ENCODE results near the gene ROBO1.
A peak's percentile ranks its signal among the peaks of the same experiment; 100 is the strongest.
"Not testable (repeated sequence)": the region's sequence is repeated elsewhere in the genome, so short reads cannot be mapped to it uniquely, and the experiment has no call there.

Gene ROBO1

DNA sequence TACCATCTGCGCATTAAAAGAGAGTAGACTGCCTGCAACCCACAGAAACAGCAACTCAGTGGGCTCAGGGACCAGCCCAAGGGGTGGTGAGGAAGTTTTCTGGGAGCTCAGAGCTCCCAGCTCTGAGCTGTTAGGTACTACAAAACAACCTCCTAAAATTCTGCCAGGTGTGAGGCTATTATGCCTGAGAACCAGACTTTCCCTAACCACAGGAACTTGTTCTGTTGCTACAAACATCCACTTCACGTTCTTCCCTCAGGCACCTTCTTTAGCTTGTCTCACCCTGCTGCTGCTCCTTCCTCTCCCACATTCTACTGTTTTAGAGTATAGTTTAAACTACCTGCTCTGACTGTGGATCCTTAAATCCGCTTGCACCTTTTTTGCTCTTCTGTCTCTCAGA lies 399.4 kb downstream of the ROBO1 start:
- peak; percentile 29 for DNase-seq (ENCODE audit: low spot score)

DNA sequence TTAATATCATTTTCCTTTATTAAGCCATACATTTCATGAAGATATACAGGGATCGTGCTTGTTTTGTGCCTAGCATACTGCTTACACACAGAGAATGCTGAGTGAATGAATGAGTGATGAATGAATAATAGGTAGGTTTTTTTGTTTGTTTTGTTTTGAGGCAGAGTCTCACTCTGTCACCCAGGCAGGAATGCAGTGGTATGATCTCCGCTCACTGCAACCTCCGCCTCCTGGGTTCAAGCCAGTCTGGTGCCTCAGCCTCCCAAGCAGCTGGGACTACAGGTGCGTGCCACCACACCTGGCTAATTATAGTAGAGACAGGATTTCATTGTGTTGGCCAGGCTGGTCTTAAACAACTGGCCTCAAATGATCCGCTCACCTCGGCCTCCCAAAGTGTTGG lies 400.0 kb downstream of the ROBO1 start:
- peak; percentile 54 for DNase-seq (ENCODE audit: low spot score)

DNA sequence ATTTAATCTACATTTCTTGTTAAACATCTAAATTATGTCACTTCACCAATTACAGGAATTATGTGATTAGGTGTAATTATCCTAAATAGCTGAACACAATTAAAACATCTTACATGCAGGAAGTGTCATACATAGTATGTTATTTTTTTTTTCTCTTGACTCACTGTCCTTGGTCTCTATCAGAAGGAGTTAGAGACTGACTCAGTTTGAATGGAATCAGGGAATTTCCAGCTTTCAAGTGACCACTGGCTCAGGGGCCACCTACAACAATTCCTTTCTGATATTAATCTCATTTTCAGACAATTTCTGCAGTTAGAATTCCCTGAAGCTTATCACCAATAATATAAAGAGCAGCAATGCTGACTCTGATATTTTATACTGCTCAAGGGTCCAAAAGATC lies 400.7 kb downstream of the ROBO1 start:
- DNase-seq (ENCODE audit: low spot score), result peak; percentile 83

DNA sequence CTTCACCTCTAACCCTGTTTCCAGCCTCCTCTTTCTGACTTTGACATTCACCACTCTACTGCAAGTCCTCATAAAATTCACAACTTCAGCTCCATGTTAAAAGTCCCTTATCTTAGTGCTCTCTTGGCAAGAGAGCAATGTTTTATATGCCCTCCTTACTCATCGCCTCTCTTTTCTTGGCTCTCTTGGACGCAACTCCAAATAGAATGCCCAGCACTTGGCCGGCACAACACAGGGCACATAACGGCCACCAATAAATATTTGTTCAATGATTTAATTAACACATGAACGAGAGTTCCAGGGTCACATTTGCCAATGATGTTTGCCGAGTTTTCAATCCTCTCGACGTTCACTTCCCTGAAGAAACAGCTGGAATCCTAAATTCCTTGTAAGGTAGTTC lies 401.4 kb downstream of the ROBO1 start:
- DNase-seq (ENCODE audit: low spot score), result peak; percentile 3

DNA sequence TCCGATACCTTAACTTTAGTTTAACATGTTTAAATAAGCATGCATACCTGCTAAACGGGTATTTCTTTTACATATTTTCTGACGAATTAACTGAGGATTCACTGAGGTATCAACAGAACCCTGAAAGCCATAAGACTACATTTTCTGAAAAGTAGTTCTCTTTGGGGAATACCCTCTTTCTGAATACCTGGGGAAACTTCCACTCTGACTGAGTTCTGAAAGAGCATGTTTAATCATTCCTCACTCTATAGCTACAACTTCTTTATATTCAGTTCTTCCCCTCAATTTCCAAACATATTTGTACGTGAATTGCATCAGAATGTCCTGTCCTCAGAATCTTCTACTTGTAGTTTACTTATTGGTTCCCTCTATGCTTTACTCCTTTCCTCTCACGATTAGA lies 403.0 kb downstream of the ROBO1 start:
- no peak for DNase-seq (ENCODE audit: low spot score)

DNA sequence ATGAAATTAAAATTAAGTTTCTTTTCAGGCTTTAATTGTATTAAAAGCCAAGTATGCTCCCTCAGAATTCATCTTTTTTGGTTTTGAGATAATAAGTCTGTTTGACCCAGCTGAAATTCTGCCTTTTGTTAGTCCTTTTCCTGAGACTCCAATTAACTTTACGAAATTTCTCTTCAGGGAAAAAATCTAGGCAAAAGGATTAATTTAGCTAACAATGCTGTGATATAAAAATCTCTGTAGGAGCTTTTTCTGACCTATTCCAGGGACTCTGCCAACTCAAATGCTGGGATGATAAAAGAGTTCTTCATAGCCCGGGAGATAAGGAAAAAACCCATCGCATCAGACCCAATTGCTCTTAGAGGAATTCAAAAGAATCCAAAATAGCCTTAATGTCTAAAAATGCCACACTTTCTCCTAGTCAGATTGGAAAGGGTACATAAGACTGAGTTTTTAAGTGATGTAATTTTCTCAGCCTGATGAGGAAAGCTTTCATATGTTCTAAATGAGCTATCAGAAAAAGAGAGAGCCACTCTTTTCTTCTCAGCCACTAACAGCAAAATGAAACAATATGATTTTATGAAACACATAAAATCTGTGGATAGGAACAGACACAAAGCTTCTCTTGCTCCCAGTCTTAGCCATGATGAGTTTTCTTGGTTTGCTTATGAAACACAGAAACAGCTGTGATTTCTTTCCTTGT lies 405.1 kb downstream of the ROBO1 start:
- DNase-seq (ENCODE audit: low spot score), result no peak

DNA sequence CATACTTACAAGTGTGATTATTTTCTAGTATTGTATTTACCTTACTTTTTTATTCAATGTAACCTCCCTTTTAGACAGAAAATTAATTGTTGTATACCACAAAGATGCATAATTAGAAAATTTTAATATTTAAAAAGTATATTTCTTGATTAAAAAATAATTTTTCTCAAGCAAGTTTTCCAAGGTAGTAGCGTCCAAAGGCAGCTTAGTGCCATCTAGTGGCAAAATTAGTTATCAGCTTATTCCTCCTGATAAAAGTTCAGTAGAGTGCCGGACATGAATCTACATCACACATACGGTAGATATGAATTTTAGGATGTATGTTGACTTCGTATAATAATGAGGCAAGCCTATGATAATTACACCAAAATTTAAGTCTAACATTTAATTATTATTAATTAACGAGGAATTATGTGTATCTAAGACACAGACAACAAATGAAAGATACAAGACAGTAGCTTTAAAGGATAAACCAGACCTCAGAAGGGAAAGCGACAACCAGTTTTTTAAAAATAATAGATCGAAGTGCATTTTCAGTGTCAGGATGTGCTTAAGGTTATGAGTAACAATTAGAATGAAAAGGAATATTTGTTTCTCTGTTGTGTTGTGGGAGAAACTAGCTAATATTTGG lies 405.9 kb downstream of the ROBO1 start:
- peak; percentile 42 for DNase-seq (ENCODE audit: low spot score)

DNA sequence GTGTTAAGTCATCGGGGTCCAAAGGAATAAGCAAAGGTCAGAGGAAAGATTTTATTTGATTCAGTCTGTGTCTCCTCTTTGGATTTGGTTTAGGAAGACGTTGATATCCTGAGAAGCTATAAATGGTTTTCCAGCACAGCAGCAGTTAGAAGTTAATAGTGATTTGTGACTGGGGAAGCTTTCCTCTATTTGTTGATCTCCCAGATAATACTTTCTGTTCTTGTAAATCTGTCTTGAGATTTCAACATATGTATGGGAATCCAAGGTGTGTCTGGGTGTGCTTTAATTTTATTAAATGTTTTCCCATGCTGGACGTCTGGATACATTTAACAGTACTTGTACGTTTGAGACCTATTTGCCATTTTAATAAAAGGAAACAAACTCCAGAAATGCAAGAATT lies 409.5 kb downstream of the ROBO1 start:
- DNase-seq (ENCODE audit: low spot score), result no peak

DNA sequence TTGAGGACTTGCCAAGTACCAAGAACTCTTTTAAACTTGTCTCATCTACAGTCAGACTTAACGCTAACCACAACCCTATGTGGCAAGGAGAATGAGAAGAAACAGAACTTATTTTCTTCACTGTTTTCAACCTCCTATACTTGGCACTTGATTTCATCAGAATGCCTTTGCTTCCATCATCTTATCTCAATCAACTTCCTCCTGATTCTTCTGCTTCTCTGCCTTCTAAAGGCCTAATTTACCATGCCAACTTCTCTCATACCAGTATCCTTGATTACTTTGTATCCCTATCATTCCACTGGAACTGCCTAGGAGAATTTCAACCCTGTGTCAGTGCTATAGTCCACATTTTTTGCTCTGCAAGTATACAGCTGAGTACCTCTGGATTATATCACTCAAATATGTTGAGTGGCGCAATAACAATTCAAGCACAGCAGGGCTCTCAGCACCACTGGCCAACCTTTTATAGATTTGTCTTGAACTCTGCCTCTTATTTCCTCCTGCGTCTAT lies 413.6 kb downstream of the ROBO1 start:
- no peak for DNase-seq (ENCODE audit: low spot score)

DNA sequence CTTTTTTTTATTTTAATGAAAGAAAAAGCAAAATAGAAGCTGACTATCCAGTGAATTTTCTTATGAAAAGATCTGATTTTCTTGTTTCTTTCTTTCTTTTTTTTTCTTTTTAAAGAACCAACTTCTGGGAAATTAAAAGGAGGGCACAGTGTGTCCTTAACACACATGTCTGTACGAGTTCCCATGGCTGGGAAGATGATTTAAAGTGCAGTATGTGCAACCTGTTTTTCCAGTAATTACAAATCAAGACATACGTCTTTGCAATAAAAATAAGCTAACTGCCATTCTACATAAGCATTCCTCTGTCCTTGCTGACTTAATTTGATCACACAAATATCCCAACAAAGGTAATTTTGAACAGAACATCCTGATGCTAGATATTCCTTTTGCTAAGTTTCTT lies 416.1 kb downstream of the ROBO1 start:
- DNase-seq (ENCODE audit: low spot score), result no peak

DNA sequence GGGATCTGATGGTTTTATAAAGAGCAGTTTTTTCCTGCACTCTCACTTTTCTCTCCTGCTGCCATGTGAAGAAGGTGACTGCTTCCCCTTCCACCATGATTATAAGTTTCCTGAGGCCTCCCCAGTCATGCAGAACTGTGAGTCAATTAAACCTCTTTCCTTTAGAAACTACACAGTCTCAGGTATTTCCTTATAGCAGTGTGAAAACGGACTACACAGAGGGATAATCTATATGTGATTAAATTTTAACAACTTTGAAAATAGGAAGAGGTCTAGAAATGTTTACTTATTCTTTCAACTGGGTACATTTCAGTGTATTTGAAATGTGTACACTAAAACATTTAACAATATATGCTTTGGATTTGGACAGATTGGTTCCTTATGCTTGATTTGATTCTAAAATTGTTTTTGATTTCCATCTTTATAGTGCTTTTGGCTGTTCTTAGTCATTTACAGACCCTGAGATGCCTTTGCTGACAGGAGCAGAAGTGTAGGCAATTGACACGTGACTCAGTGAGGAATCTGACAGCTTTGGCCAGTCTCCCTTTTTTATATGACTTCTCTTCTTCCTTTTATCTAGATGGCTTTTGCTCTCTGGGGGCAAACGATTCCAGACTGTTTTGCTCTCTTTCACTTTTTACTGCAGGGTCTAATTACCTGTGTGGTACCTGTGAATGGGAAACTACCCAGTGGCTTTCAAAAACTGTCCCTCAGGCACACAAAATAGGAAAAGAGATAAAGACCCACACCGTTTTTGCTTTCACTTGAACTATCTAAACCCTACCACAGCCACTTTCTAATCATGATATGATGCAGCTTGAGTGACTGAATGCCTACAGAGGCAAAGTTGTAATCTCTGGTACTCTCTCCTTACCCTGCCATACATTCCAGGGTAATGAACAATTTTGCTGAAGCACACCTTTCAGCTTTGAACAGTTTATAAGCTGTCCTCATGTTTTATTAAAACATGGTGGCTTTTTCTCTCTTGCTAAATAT lies 422.6 kb downstream of the ROBO1 start:
- DNase-seq (ENCODE audit: low spot score), result no peak

DNA sequence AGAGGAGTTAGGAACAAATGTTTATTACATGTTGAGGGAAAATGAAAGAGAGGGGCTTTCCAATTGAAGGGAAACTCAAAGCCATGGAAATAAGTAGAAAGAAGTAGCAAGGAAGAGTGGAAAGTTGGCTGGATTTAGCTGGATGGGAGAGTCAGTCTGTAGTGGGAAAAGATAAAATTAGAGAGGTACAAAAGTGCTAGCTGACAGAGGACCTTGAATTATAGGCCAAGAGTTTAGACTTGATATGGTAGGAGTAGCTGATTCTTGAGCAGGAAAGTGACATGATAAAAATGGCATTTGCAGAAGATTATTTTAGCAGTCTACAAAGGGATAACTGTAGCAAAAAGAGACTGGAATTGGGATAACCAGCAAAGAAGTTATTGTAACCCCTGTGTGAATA lies 425.8 kb downstream of the ROBO1 start:
- DNase-seq (ENCODE audit: low spot score), result no peak

DNA sequence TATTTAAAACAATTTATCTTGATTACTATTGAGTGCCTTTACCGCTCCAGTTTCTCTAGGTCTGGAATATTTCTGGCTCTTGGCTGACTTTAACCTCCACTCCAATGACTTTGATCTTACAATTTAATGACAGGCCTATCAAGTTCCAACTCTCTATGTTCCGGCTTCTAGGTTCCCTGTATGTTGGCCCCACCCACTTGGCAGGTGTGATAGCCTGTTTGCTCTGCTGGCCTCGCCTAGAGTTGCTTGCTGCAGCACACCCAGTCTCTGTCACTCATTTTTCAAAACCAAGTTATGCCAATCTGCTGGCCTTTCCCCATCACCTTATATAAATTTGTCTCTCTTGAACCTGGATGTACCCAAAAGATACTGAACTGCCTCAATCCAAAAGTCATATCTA lies 428.0 kb downstream of the ROBO1 start:
- DNase-seq (ENCODE audit: low spot score), result no peak

DNA sequence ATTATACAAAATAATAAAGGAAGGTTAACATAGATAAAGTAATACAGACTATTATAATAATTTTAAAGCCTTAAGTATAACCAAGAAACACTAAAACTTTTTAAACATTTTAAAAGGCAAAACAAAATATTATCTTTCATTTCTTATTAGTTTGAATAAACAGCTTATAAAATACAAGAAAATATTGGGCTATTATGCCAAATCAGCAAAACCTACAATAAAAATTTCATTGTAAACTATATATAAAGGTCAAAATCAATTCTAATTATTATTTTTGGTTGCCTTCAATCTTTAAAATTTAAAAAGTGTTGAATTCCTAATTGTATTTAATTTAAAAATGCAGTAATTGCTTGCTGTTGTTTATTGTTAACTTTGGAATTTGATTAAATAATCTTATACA lies 430.0 kb downstream of the ROBO1 start:
- DNase-seq (ENCODE audit: low spot score), result no peak

DNA sequence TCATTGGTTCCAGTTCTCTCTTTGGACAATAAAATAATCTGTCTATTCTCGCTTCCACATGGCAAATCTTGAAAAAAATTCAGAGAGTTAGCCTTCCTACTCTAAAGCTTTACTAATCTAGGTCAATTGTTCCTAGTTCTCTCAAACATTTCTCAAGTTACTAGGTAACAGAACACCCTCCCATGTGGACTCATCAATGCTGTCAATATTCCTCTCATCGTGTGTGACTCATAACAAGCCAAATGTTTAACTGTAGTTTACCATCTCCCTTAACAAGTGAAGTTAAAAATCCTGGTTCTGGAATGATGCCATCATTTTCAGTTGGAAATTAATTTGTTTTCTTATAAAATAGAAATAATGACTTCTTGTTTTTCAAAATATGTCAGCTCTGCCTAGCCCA lies 438.6 kb downstream of the ROBO1 start:
- peak; percentile 63 for DNase-seq (ENCODE audit: low spot score)

DNA sequence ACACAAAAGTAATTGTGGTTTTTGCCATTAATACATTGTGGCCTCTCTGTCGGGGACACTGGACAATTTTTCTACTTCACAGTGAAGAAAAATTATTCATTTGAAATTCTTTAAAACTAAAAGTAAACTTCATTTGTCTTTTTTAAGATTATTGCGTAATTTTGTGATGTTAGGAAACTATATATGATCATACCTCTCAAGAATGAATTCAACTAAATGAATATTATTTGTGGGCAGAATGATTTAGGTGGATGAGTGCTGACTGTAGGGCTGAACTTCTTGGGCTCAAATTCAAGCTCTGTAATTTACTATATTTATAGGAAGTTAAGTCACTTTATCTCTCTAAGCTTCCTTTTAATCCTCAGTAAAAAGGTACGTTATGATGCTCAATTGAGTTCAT lies 441.2 kb downstream of the ROBO1 start:
- no peak for DNase-seq (ENCODE audit: low spot score)

DNA sequence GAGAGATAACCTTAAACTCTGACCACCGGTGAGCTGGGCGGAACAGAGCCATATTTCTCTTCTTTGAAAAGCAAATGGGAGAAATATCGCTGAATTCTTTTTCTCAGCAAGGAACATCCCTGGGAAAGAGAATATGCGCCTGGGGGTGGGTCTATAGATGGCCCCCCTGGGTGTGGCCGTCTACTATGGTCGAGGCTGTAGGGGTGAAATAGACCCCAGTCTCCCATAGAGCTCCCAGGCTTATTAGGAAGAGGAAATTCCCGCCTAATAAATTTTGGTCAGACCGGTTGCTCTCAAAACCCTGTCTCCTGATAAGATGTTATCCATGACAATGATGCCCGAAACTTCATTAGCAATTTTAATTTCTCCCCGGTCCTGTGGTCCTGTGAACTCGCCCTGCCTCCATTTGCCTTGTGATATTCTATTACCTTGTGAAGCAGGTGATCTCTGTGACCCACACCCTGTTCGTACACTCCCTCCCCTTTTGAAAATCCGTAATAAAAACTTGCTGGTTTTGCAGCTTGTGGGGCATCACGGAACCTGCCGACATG lies 441.9 kb downstream of the ROBO1 start:
- DNase-seq (ENCODE audit: low spot score), result not testable (repeated sequence)

DNA sequence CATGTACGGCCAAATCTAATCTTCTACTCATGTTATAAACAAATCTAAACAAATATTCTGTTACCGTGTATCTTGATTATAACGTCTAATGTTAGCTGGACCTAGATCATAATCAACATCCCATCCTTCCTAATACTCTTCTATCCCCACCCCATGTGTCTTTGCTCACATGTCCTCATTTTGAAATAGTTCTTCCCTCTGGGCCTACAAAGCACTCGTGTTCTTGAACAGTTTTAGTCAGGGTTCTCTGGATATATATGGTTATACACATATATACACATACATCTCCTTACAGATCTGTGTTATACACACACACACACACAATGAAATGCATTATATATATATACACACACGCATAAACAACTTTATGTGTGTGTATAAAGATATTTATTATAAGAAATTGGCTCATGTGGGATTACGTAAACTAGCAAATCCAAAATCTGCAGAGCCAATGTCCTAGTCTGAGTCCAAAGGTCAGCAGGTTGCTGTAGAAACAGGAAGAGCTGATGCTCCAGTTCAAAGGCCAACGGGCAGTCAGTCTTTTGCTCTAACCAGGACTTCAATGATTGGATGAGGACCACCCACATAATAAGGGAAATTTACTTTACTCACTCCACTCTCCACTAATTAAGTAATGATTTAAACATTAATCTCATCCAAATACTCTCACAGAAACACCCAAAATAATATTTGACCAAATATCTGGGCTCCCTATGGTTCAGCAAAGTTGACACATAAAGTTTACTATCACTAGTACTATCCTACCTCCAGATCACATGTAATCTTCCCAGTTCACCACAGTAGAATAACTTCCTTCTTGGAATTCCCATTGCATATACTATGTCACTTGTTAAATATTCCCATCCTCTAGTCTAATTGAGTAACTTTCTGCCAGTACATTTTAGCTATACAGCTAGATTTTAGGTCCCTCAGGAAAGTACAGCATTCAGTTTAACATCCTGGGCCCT lies 450.0 kb downstream of the ROBO1 start:
- DNase-seq (ENCODE audit: low spot score), result no peak

DNA sequence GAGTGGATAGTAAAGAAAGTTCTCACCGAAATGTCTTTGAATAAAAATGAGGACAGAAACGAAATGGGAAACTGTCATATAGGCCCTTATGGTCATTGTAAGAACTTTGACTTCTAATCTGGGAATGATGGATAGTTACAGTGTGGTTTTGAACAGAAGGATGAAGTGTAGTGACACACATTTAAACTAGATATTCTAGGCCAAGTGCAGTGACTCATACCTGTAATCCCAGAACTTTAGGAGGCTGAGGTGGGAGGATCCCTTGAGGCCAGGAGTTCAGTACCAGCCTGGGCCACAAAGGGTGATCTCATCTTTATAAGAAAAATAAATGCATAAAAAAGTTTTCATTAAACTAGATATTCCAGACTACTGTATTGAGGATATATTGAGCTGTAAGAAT lies 452.8 kb downstream of the ROBO1 start:
- no peak for DNase-seq (ENCODE audit: low spot score)

DNA sequence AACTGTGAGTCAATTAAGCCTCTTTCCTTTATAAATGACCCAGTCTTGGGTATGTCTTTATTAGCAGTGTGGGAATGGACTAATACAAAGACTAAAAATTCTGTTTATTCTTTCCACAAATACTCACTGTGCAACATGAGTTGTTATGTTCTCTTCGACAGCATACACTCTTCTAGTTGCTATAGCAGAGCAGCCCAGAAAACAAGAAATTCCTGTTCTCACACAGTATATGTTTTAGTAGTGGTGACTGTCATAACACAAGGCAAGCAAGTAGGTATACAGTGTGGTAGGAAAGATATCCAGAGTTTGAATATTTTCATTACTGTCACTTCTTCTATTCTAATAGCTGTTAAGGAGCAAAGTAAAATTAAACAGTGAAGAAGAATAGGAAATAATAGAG lies 453.3 kb downstream of the ROBO1 start:
- no peak for DNase-seq (ENCODE audit: low spot score)

DNA sequence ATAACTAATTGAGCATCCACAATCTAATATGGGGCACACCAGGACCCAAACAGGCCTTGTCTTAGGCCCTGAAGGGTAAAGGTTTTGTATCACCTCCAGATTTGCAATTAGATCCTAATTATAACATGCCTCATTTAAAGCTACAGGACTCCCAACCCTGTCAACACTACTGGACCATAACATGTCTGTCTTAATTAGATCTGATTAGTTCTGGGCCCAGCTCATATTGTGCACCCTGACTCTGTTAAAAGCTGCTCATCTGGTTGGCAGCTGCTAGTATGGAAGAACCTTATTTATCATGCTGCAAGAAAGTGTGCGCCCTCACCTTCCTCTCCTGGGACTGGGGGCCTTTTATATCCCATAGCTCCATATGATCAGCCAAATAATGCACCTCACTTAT lies 457.8 kb downstream of the ROBO1 start:
- no peak for DNase-seq (ENCODE audit: low spot score)
